Activated naive CD8-positive, alpha-beta T cell (primary cell): ENCODE measurements around the gene SULT1A2.
"Not testable (repeated sequence)": the region's sequence is repeated elsewhere in the genome, so short reads cannot be mapped to it uniquely, and the experiment has no call there.

Source experiments
- H3K27ac Mint-ChIP-seq: one replicate; pipeline ENCODE4 v1.8.0; 2021; ENCODE audit warnings: mixed read lengths
- H3K27me3 Mint-ChIP-seq: one replicate; pipeline ENCODE4 v1.8.0; 2021; ENCODE audit warnings: mixed read lengths
- H3K36me3 Mint-ChIP-seq: one replicate; pipeline ENCODE4 v1.8.0; 2021; ENCODE audit warnings: mixed read lengths
- H3K4me1 Mint-ChIP-seq: one replicate; pipeline ENCODE4 v1.8.0; 2021; ENCODE audit warnings: low read depth, mixed read lengths
- H3K4me3 Mint-ChIP-seq: one replicate; pipeline ENCODE4 v1.8.0; 2021; ENCODE audit warnings: mild to moderate bottlenecking, mixed read lengths
- H3K9me3 Mint-ChIP-seq: one replicate; pipeline ENCODE4 v1.8.0; 2021; ENCODE audit warnings: low read depth, mixed read lengths

The SULT1A2 gene

DNA sequence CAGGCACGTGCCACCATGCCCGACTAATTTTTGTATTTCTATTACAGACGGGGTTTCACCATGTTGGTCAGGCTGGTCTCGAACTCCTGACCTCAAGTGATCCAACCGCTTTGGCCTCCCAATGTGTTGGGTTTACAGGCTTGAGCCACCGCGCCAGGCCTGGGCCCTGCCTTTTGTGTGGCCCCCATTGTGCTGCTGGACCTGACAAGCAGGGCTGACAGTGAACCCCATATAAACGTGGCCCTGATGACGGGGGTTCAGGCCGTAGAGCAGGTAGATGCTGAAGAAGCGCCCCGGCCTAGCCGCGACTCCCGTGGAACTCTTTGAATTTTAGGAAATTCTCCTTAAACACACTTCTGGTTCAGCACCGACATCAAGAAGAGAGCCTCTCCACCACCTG, 17.7 kb upstream of the SULT1A2 start:
- not testable (repeated sequence) for H3K27me3 Mint-ChIP-seq, H3K4me3 Mint-ChIP-seq, H3K36me3 Mint-ChIP-seq, H3K9me3 Mint-ChIP-seq, H3K27ac Mint-ChIP-seq
- peaks cover 13% of the 10 kb centered on the region for H3K4me1 Mint-ChIP-seq

DNA sequence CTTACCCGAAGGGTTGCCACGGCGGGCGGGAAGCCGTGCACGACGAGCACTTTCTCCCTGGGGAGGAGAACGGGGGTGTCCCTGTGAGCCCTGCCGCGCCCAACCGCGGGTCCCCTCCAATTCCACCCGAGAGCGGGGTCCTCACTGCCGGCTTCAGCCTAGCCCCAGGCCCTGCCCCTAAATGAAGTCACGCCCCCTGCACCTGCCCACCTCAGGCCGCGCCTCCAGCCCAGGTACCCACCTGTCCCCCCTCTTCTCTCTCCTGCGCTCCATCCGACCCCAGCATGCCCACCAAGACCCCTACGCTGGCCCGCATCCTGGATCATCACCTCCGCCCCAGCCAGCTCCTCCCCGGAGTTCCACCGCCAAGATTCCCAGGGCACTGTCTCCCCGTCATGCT, 17.1 kb upstream of the SULT1A2 start:
- H3K27ac Mint-ChIP-seq, H3K4me3 Mint-ChIP-seq, H3K36me3 Mint-ChIP-seq, H3K27me3 Mint-ChIP-seq, H3K9me3 Mint-ChIP-seq: not testable (repeated sequence)
- peaks cover 15% of the 10 kb centered on the region for H3K4me1 Mint-ChIP-seq

DNA sequence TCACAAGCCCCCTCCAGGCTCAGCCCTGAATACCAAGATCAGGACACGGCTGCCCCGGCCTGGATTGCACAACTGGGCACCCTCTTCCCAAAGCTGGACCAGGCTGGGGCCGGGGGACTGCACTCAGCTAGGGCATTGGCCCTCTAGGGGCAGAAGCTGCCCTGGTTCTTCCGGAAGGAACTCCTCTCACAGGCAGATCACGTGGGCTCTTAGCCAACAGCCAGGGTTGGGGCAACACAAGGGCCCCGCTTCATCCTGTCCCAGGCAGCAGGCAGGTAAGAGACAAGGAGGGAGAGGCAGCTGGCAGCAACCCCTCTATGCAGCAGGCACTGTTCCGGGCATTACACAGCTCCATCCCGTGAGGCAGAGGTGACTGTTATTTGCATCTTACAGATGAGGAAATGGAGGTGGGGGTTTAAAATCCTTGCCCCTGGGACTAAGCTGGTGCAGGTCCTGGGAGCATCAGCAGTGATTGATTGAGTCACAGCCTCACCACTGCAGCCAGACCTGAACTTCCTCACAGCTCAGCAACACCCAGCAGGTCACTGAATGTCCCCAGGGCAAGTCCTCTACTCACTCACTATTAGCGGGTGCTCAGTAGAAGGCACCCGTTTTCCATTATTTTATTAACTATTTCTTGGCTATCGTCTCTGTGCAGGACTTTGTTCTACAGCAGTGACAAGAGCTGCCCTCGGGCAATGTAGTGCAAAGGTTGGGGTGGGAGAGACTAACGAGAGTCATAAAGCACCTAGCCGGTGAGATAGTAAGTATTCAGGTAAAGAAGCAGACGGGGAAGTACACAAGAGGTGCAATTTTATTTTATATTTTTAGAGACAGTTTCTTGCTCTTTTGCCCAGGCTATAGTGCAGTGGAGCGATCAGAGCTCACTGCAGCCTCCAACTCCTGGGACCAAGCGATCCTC, 15.8 kb upstream of the SULT1A2 start:
- H3K27ac Mint-ChIP-seq, H3K9me3 Mint-ChIP-seq, H3K4me3 Mint-ChIP-seq, H3K36me3 Mint-ChIP-seq, H3K27me3 Mint-ChIP-seq: not testable (repeated sequence)
- H3K4me1 Mint-ChIP-seq, result peaks cover 15% of the 10 kb centered on the region

DNA sequence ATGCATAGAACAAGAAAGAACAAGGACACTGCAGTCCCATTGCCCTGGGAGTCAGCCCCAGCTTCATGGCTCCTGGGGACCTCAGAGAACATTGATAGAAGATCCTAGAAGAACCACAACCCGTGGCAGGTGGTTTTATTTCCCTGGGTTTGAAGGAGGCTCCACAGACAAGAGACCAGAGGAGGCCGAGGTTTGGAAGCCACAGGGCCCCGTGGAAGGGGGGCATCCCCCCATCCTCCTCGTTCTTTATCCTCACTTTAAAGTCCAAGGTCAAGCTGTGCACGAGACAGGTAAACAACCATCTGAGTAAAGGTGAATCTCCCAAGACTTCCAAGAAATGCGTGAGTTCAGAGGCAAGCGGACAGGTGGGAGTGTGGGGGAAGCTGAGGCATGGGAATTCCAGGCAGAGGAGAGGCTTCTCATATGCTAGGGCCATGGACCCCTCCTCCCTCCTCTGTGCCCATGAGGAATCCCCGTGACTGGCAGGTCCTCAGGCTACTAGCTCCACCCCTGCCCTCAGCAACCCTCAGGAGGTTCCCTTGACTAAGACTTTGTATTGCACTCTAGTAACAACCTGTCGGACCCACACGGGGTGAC, 13.8 kb upstream of the SULT1A2 start:
- H3K27me3 Mint-ChIP-seq, result no peaks in the 10 kb centered on the region
- H3K36me3 Mint-ChIP-seq, result no peaks in the 10 kb centered on the region
- peaks cover 14% of the 10 kb centered on the region for H3K4me1 Mint-ChIP-seq
- no peak overlapping the region for H3K4me3 Mint-ChIP-seq
- H3K27ac Mint-ChIP-seq, result no peak overlapping the region
- no peaks in the 10 kb centered on the region for H3K9me3 Mint-ChIP-seq

DNA sequence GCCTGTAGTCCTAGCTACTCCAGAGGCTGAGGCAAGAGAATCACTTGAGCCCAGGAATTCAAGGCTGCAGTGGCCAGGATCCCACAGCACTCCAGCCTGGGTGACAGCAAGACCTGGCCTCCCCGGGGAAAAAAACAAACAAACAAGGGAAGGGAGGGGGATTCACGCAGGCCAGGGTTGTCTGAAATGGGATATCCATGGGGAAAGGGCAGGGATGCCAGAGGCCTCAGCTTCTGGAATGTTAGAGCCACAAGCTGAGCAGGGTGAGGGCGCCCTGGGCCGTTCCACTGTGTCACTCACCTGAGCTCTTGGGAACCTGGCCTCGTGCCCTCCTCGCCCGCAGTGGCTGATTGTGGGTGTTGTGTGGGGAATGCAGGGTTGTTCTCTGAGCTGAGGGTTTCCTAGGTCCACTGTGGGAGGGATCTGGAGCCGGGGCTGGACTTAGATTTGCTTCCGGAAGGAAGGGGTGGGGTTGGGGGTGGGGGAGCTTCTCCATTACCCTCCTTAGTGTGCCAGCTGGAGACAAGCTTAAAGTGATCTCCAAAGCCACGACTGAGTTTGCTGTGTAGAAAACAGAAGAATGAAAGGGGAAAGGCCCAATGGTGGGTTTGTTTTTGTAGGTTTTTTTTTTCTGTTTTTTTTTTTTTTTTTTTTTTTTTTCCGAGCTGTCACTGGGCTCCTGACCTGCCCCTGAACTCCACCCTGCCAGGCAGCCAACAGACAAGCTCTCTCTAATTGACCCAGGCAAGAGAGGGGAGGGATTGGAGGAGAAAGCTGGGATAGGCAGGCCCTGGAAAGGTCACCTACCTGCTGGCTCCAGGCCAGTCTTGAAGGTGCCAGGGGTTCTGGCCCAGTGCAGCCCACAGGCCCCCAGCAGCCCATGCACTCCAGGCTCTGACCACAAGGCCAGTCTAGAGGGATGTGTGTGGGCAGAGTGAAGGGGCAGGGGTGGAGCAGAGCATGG, 13.1 kb upstream of the SULT1A2 start, which contains the start of gene SULT1A1:
Gene SULT1A1, minus strand, starts transcription at position 414 of the 964 bp plus-strand sequence. CDS start 1,189 bp downstream, outside the sequence.
- no peak within 1 kb of the TSS for H3K4me3 Mint-ChIP-seq
- H3K36me3 Mint-ChIP-seq, result no peaks in the 10 kb centered on the region
- H3K9me3 Mint-ChIP-seq, result no peaks in the 10 kb centered on the region
- no peak within 1 kb of the TSS for H3K27ac Mint-ChIP-seq
- H3K27me3 Mint-ChIP-seq, result no peaks in the 10 kb centered on the region
- peaks cover 14% of the 10 kb centered on the region for H3K4me1 Mint-ChIP-seq

DNA sequence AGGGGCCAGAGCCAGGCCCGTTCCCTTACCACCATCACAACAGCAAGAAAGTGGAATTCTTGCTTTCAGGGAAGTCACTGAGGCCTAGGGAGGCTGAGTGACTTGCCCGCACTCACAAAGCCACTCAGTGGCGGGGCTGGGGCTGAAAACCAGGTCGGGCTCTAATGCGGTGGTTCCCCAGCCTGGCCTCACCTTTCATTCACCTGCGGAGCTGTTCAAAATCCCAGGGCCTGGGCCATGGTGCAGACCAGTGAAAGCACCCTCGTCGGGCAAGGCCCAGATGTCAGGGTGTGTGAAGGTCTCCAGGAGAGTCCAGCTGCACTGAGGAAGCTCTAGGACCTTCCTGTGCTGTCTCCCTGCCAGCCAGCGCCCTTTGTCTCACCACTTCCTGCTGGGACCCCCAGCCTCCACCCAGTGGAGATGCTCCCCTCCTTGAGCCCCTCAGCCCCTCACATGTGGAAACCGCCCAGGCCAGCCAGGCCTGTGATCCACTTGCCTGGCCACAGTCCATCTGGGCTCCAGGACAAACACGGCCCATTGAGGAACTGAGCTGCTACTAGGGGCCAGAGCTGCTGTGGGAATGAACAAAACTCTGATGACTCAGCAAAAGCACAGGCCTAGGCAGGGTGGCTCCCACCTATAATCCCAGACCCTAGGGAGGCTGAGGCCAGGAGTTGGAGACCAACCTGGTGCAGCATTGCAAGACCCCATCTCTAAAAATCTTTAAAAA, 12.2 kb upstream of the SULT1A2 start:
- H3K27ac Mint-ChIP-seq, H3K36me3 Mint-ChIP-seq, H3K27me3 Mint-ChIP-seq, H3K9me3 Mint-ChIP-seq, H3K4me3 Mint-ChIP-seq: not testable (repeated sequence)
- H3K4me1 Mint-ChIP-seq, result peaks cover 14% of the 10 kb centered on the region

DNA sequence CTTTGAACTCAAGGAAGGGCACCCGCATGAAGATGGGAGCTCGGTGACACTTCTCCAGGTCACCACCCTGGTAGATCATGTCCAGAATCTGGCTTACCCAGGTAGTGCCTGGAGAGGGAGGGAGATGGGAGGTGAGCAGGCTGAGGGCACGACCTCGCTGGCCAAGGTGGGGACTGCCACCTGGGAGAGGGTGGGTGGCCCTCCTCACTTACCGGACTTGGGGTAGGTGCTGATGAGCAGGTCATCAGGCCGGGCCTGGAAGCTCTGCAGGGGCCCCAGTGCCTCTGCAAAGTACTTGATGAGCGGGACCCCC, 11.6 kb upstream of the SULT1A2 start:
- not testable (repeated sequence) for H3K36me3 Mint-ChIP-seq, H3K9me3 Mint-ChIP-seq, H3K27ac Mint-ChIP-seq, H3K4me3 Mint-ChIP-seq, H3K27me3 Mint-ChIP-seq
- peaks cover 14% of the 10 kb centered on the region for H3K4me1 Mint-ChIP-seq

DNA sequence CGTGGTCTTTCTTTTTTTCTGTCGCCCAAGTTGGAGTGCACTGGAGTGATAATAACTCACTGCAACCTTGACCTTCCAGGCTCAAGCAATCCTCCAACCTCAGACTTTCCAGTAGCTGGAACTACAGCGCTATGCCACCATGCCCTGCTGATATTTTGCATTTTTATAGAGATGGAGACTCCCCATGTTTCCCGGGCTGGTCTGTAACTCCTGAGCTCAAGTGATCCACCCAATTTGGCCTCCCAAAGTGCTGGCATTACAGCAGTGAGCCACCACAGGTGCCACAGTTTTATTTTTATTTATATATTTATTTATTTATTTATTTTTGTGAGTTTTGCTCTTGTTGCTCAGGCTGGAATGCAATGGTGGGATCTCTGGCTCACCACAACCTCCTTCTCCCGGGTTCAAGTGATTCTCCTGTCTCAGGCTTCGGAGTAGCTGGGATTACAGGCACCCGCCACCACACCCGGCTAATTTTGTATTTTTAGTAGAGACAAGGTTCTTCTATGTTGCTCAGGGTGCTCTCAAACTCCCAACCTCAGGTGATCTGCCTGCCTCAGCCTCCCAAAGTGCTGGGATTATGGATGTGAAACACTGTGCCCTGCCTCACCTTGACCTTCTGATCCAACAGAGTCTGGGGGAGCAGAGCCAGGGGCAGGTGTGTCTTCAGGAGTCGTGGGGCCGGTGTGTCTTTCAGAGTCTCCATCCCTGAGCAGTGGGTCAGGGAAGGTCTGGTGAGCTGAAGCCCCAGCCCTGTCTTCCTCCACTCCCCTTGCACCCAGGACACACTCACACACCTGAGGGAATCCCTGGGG, 11.0 kb upstream of the SULT1A2 start:
- peaks cover 14% of the 10 kb centered on the region for H3K4me1 Mint-ChIP-seq
- H3K9me3 Mint-ChIP-seq, H3K36me3 Mint-ChIP-seq, H3K27me3 Mint-ChIP-seq, H3K27ac Mint-ChIP-seq, H3K4me3 Mint-ChIP-seq: not testable (repeated sequence)

DNA sequence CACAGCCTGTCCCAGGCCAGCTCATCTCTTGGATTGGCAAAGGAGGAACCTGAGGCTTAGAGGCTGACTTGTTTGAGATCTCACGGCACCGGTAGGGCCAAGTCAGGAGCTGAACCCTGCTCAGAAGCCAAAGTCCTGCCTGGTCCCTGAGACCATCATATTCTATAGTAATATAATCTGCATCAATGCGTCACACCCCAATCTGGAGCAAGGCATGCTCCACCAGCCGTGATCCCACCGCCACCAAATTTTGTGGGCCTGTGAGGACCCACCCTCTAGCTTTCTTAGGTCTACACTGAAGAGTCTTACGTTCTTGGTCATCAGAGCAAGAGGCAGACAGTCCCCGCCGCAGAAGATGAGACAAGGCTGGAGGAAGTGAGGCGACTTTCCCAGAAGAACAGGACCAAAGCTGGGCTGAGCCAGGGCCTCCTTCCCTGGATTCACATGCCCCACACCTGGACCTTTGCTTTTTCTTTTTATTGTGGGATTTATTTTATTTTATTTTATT, 10.3 kb upstream of the SULT1A2 start:
- Mint-ChIP-seq H3K27ac (no peak overlapping the region), H3K36me3 (no peaks in the 10 kb centered on the region), H3K4me1 (peaks cover 14% of the 10 kb centered on the region), H3K4me3 (no peak overlapping the region), H3K9me3 (no peaks in the 10 kb centered on the region), H3K27me3 (no peaks in the 10 kb centered on the region)

DNA sequence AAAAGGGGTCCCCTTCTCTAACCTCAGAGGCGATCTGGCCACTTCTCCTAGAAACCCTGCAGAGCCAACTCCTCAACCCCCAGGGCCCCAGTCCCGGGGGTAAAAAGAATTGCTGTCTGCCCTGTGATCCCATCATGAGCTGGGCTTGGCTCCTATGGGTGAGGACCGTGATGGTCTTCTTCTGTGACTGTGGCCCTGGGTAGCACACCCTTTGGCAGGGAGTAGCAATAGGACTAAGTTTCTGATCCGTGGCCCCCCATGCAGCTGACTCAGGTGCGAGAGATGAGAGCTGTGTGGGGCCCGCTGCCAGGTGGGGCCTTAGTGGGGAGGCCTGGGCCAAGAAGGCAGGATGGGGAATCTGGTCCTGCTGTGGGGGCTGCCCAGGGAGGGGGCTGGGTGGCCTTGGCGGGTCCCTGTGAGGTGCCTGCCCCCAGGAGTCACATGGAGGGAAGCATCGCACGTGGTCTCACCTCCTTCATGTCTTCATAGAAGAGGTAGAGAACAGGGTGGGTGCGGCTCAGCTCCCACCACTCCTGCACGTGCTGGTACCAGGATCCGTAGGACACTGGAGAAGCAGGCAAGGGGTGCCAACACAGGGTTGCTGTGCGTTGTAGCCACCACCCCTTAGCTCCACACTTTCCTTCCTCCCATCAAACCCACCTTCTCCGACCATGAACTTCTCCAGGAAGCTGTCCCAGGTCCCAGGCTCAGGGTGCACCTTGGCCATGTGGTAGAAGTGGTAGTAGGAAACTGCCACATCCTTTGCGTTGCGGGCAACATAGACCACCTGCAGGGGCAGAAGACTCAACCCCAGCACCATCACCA, 9.7 kb upstream of the SULT1A2 start:
- Mint-ChIP-seq H3K9me3 (no peaks in the 10 kb centered on the region), H3K27me3 (no peaks in the 10 kb centered on the region), H3K36me3 (no peaks in the 10 kb centered on the region), H3K4me3 (no peak overlapping the region), H3K27ac (no peak overlapping the region), H3K4me1 (peaks cover 14% of the 10 kb centered on the region)

DNA sequence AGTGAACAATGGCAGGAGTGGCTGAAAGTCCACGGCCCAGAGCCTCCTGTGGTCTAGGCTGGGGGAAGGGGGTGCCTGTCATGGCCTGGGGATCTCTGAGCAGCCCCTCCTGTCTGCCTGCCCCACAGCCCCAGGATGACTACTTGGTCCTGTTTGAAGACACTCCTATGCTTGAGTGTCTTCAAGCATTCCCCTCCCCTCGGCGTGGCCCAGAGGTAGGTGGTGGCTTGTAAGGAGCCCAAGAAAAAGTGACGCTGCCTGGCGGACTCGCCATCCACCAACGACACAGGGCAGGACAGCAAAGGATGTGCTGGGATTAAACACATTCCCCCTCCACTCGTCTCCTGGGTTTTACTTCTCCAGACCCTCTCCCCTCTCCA, 7.3 kb upstream of the SULT1A2 start:
- Mint-ChIP-seq H3K27me3 (no peaks in the 10 kb centered on the region), H3K27ac (no peak overlapping the region), H3K4me3 (no peak overlapping the region), H3K4me1 (no peaks in the 10 kb centered on the region), H3K36me3 (no peaks in the 10 kb centered on the region), H3K9me3 (no peaks in the 10 kb centered on the region)

DNA sequence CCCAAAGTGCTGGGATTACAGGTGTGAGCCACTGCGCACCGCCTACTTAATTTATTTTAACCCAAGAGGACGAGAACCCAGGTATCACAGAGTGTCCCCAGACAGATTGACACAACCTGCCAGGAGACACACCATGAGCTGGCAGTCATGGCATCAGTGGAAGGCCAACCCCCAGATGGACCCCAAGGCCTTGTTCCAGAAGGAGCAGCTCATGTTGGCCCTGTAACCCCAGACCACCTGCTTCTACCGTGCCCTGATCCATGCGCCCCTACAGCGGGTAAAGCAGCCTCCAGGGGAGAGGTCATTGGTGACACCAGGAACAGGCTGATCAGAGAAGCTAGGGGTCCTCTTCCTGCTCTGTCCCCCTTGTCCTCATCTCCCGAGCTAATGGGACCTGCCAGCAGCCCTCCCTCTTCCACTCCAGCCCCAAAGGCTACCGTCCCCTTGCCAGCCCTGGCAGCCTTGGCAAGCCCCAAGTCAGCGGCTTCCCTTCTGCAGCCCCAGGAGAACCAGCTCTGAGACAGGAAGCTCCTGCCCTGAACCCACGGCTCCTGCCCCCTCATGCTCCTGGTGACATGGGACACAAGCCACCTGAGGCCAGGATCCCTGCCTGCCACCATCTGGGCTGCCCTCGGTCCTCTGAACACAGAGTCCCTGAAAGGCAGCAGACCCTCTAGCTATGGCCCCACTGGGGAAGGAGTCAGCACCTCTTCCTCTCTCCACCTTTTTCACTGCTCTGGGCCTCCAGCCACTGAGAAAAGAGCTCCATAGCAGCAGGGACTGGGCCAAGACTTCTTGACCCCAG, 6.7 kb upstream of the SULT1A2 start:
- H3K36me3 Mint-ChIP-seq, result no peaks in the 10 kb centered on the region
- no peaks in the 10 kb centered on the region for H3K9me3 Mint-ChIP-seq
- no peak overlapping the region for H3K27ac Mint-ChIP-seq
- no peaks in the 10 kb centered on the region for H3K4me1 Mint-ChIP-seq
- no peaks in the 10 kb centered on the region for H3K27me3 Mint-ChIP-seq
- no peak overlapping the region for H3K4me3 Mint-ChIP-seq

DNA sequence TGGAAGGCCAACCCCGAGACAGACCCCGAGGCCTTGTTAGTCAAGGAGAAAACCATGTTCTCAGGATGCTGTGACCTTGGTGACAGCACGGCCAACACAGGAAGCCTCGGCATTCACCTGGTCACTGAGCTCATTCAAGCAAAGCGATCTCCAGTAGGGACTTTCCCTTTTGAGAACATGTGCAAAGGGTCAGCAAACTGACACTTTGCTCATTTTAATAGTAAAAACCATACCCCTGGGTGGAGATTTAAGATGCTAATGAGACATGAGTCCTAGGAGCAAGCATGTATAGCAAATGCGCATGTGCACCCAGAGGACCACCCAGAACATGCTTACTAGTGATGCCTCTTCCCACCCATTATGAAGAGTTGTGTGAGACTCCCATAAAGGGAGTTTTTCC, 5.7 kb upstream of the SULT1A2 start:
- no peak overlapping the region for H3K4me3 Mint-ChIP-seq
- no peaks in the 10 kb centered on the region for H3K9me3 Mint-ChIP-seq
- no peak overlapping the region for H3K27ac Mint-ChIP-seq
- H3K4me1 Mint-ChIP-seq, result no peaks in the 10 kb centered on the region
- H3K36me3 Mint-ChIP-seq, result no peaks in the 10 kb centered on the region
- H3K27me3 Mint-ChIP-seq, result no peaks in the 10 kb centered on the region
